ENCODE measurements around the gene MGLL.

Gene MGLL

GRCh38 chr3:127822041-127822681 lies at the start of gene MGLL:
Gene MGLL, minus strand, starts transcription at chr3:127822515. Its CDS starts 197 bp downstream, at chr3:127822318.
- peak; percentile 6 for DNase-seq
- no peak for ATAC-seq

GRCh38 chr3:127870156-127870555 lies 47.8 kb upstream of the MGLL start:
- no peak for DNase-seq
- no peak for ATAC-seq

- ATAC-seq = no peak
- DNase-seq = no peak
Measured at GRCh38 chr3:127867986-127868385, 45.7 kb upstream of the MGLL start.

- no peak for DNase-seq
- ATAC-seq = no peak
Measured at GRCh38 chr3:127867412-127867811, 45.1 kb upstream of the MGLL start.

- ATAC-seq = peak; percentile 97
- peak; percentile 26 for DNase-seq
Measured at GRCh38 chr3:127865941-127866340, 43.6 kb upstream of the MGLL start.

GRCh38 chr3:127860211-127860696 lies 37.9 kb upstream of the MGLL start:
- no peak for DNase-seq
- ATAC-seq = no peak

- no peak for DNase-seq
- ATAC-seq = no peak
Measured at GRCh38 chr3:127859730-127860129, 37.4 kb upstream of the MGLL start.

GRCh38 chr3:127858937-127859336 lies 36.6 kb upstream of the MGLL start:
- ATAC-seq = no peak
- DNase-seq = no peak

- no peak for ATAC-seq
- DNase-seq = no peak
Measured at GRCh38 chr3:127858521-127858920, 36.2 kb upstream of the MGLL start.

- no peak for ATAC-seq
- DNase-seq = no peak
Measured at GRCh38 chr3:127857333-127857732, 35.0 kb upstream of the MGLL start.

GRCh38 chr3:127856801-127857200 lies 34.5 kb upstream of the MGLL start:
- ATAC-seq = no peak
- no peak for DNase-seq

GRCh38 chr3:127855246-127855645 lies 32.9 kb upstream of the MGLL start:
- ATAC-seq = no peak

GRCh38 chr3:127853681-127854080 lies 31.4 kb upstream of the MGLL start:
- DNase-seq = no peak

More at GRCh38 chr3:127855246-127855645, 32.9 kb upstream of the MGLL start:
- DNase-seq = no peak

GRCh38 chr3:127851899-127852298 lies 29.6 kb upstream of the MGLL start:
- ATAC-seq (no peak), DNase-seq (no peak)

More at GRCh38 chr3:127853681-127854080, 31.4 kb upstream of the MGLL start:
- ATAC-seq = no peak

- ATAC-seq = no peak
Measured at GRCh38 chr3:127849368-127849767, 27.1 kb upstream of the MGLL start.

GRCh38 chr3:127848131-127849129 lies 26.1 kb upstream of the MGLL start:
- ATAC-seq = no peak
- DNase-seq = no peak

More at GRCh38 chr3:127849368-127849767, 27.1 kb upstream of the MGLL start:
- DNase-seq = no peak

GRCh38 chr3:127847236-127847720 lies 25.0 kb upstream of the MGLL start:
- no peak for ATAC-seq
- DNase-seq = no peak

GRCh38 chr3:127846576-127846975 lies 24.3 kb upstream of the MGLL start:
- DNase-seq (no peak), ATAC-seq (no peak)

GRCh38 chr3:127844326-127844942 lies 22.1 kb upstream of the MGLL start:
- DNase-seq (no peak), ATAC-seq (no peak)

GRCh38 chr3:127840671-127841070 lies 18.4 kb upstream of the MGLL start:
- ATAC-seq (no peak), DNase-seq (no peak)

GRCh38 chr3:127839099-127839498 lies 16.8 kb upstream of the MGLL start:
- DNase-seq = no peak
- no peak for ATAC-seq

All from stimulated activated naive CD8-positive, alpha-beta T cell treated with anti-CD3 and anti-CD28 coated beads, Interleukin-15, Interleukin-2, amounts not matched to agents 100 U/mL and 50 U/mL, for 24 hours (primary cell).